ENCODE data around the gene RIC3.

DNA sequence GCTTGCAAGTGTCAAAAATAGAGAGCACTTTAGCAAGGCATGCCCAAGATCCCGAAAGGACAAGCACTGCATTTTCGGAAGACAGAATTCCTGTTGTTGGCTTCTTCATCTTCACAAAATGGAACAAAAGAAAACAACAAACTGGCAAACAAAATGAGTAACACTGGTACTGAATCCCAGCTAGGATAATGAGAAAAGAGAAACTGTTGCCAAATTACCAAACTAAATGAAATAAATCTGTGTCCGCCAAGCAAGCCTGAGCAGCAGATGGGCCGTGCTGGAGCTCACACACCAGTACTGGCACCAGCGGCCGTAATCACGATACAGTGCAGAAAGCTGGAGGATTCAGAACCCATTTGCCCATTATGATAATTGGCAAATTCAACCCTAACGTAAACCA is 57.2 kb downstream of the RIC3 start:
- TF ChIP-seq CTCF (IDR thresholded peaks at IDR 0.05; ENCODE audit: low read depth, low read length, poor library complexity, severe bottlenecking) (no peak), EZH2phosphoT487 (IDR thresholded peaks at IDR 0.05; ENCODE audit: borderline replicate concordance, low read length) (no peak)

Data from DOHH2 (cell line).